ENCODE results near the gene CLASP1.

DNA sequence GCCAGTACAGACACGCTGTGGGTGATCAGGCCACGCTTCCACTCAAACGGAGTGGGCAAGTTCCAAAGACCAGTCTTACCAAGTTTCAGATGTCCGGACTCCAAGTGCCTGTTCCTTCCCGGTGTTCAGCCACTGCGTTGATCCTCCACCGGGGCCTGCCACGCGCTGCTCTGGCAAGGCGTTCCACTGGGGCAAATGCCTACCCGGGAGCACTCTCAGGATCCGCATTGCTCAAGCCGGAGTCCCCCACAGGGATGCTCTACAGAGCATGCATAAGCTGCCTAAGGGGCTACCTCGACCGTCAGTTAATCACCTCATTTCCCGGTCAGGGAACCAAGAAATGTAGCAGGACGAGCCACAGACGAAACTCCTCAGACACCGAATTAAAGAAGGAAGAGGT lies 37.0 kb upstream of the CLASP1 start:
- TF ChIP-seq CTCF (conservative IDR thresholded peaks at IDR 0.05; ENCODE audit: low read length) (no peak), EZH2phosphoT487 (IDR thresholded peaks at IDR 0.05; ENCODE audit: borderline replicate concordance, low read depth, low read length) (no peak)
